Epithelial cell of proximal tubule (primary cell): ENCODE results near the gene CKS1B. TPM values are rescaled to one million over a fixed set of nuclear protein-coding genes. Genes with fewer than 3 reads are reported as not detected.
A peak's percentile ranks its signal among the peaks of the same experiment; 100 is the strongest.

ENCODE experiments used
- DNase-seq: peaks from one replicate; pipeline ENCODE4 v3.0.0-alpha.2; 2011; ENCODE audit warnings: low read depth
- H3K4me3 ChIP-seq: 2 replicates; pipeline ENCODE4 v1.5.1; 2011; ENCODE audit warnings: low read depth, mild to moderate bottlenecking, low read length
- total RNA-seq: library from RNA; depleted of rRNA; stranded (reverse); fragments of >200 nt; gene quantifications from 2 replicates; pipeline ENCODE4 v1.2.3, GENCODE V29; 2015
- TF ChIP-seq, protein P1 (sequence below): conservative IDR thresholded peaks from 2 replicates; pipeline ENCODE4 v1.5.1; 2012; ENCODE audit warnings: low read depth, mild to moderate bottlenecking, low read length

The CKS1B gene
- total RNA-seq, 1 donor from 2014 or later = 358 TPM

DNA sequence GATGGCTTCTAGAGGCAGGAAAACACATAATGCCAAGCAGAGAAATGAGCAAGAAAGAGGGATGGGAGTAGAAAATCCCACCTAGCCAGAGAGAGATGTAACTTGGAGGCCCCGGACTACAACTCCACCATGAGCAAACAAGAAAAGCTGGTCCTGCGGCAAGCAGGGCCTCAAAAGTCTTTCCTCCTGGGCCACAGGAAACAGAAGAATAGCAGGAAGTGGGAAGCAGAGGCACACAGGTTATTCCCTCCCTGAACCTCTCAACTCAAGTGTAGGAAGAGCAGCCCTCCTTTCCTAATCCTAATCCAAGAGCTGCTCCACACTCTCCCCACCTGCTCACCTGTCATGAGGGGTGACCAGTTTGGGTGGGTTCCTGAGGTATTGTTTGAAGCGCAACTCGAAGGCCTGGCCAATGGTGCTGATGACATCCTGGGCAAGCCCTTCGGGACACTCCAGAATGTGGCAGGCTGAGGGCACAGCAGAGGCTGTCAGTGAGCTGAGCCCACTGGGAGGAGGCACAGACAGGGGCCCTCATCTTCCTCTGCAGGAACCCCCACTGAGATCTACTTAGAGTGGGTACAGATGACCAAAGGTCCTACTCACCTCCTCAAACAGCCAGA is 7.0 kb upstream of the CKS1B start:
- TF ChIP-seq, protein P1, sequence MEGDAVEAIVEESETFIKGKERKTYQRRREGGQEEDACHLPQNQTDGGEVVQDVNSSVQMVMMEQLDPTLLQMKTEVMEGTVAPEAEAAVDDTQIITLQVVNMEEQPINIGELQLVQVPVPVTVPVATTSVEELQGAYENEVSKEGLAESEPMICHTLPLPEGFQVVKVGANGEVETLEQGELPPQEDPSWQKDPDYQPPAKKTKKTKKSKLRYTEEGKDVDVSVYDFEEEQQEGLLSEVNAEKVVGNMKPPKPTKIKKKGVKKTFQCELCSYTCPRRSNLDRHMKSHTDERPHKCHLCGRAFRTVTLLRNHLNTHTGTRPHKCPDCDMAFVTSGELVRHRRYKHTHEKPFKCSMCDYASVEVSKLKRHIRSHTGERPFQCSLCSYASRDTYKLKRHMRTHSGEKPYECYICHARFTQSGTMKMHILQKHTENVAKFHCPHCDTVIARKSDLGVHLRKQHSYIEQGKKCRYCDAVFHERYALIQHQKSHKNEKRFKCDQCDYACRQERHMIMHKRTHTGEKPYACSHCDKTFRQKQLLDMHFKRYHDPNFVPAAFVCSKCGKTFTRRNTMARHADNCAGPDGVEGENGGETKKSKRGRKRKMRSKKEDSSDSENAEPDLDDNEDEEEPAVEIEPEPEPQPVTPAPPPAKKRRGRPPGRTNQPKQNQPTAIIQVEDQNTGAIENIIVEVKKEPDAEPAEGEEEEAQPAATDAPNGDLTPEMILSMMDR = no peak
- no peak overlapping the region for H3K4me3 ChIP-seq
- DNase-seq = no peak

DNA sequence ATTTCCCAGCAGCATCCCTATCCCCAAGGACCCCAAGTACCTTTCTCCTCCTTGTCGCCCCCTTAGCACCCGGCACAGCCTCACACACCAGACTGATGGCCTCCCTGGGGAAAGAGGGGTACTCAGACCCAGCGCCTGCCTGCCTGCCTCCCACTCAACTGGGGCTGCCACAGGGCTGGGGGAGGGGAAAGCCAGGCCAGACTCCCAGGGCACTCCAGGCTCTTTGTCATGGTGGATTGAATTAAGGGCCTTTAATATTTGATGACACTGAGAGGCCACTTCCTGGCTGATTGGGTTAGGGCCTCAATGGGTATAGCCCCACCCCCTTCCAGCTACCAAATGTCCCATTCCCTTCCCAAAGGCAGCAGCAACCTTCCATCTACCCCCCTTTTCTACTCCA is 5.8 kb upstream of the CKS1B start:
- DNase-seq = no peak

GRCh38 chr1:154969246-154969645 is 5.2 kb upstream of the CKS1B start:
- no peak for DNase-seq
- peak overlapping the region; percentile 54 for H3K4me3 ChIP-seq
- TF ChIP-seq, protein P1 = no peak

More for the DNA sequence above, 5.8 kb upstream of the CKS1B start:
- peak overlapping the region; percentile 54 for H3K4me3 ChIP-seq
- TF ChIP-seq, protein P1 = no peak

GRCh38 chr1:154969860-154970452 is 4.5 kb upstream of the CKS1B start:
- TF ChIP-seq, protein P1 = no peak
- peak overlapping the region; percentile 54 for H3K4me3 ChIP-seq
- no peak for DNase-seq

DNA sequence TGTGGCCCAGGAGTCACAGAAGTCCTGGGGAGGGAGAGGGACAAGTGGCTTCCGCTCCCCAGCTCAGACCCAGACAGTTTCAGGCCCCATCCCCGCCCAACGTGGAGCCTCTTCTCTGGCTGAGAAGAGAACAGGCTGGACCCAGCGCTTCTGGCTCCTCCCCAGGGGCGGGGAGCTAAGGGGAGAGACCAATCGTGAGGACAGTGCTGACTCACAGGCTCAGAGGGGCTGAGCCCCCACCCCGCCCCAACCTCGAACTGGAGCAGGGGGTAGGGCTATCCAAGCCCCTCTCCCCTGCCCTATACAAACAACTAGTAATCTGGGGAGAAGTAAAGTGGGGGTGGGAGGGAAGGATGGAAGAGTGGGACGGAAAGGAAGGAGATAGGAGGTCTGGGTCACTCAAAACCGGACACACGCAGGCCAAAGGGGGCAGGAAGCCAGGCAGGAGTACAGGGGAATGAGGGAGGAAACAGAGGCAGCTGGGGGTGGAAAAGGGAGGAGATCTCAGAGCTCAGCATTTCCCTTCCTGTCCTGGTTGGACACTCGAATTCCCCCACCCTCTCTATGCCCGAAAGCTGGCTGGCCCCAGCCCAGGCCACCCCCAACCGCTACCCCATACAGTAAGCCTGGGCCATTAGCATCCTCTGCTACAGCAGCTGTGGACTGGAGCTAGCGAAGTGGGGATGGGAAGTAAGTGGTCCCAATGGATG is 3.7 kb upstream of the CKS1B start, which contains the start of gene SHC1:
SHC1 (minus strand) TSS at position 117 of the 710 bp plus-strand sequence. CDS start 221 bp downstream, outside the sequence.
- TF ChIP-seq, protein P1 = no peak
- H3K4me3 ChIP-seq = peak within 1 kb of the TSS; percentile 54
- no peak for DNase-seq

GRCh38 chr1:154971341-154971998 is 3.0 kb upstream of the CKS1B start:
- TF ChIP-seq, protein P1 = no peak
- H3K4me3 ChIP-seq = peak overlapping the region; percentile 54
- DNase-seq = no peak
